Activated CD8-positive, alpha-beta memory T cell treated with anti-CD3 and anti-CD28 coated beads, Interleukin-2, amount 50 U/mL, for 48 hours (primary cell): ENCODE results near the gene IPMK.
A peak's percentile ranks its signal among the peaks of the same experiment; 100 is the strongest.

Experiments
- DNase-seq: peaks from one replicate; pipeline ENCODE4 v3.0.0-alpha.2; 2020

IPMK gene

DNA sequence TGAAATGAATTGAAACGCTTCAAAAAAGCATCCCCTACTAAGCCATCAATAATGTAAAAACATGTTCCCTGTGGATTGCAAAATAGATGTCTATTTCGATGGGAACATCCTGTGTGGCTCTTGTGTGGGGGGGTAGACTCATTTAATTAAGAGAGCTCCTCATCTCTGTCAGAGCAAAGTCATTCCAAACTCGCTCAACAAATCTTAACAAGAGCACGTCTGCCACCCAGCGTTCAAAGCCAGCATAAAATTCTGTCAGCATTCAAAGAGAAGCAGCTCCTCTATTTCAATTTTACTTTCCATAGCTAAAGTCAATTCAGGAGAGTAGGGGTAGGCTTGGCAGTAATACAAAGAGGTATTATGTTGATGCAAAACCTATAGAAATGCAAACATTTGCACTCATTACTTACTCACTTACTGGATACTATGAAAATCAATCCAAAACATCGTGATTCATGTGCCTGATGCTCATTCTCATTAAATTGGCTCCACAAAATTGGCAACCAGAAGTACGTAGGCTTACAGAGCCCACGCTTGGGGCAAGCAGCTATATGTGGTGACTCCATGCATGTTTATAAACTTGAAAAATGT lies 114.9 kb downstream of the IPMK start:
- peak; percentile 54 for DNase-seq

DNA sequence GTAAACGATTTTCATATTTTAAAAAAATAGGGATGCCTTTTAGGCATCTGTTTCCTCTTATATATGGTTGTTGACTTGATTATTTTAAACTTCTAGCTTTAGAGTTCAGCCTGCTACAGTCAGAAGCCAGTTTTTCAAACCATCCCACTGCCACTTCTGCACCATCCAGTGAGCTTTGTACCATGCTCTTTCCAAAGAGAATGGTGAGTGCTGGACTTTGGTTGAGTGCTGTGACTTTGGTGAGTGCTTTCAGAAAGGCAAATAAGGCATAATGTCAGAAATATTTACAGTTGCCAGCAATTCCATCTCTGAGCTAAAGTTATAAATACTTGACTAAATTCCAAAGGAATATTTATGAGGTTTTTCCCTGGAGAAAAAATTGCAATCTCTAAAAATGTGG lies 117.4 kb downstream of the IPMK start:
- no peak for DNase-seq

DNA sequence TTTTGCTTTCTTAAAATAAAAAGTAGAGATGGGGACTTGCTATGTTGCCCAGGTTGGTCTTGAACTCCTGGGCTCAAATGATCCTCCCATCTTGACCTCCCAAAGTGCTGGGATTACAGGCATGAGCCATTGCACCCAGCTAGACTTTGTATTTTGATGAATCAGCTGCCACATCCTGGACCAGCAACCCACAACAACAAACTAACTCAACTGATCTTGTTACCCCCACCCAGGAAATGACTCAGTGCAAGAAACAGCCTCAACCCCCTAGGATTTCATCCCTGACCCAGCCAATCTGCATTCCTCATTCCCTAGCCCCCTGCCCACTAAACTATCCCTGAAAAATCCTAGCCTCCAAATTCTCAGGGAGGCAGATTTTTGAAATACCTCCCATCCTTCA lies 123.8 kb downstream of the IPMK start:
- DNase-seq = no peak
